Measurements from ENCODE around the gene RAB6B. TPM values are rescaled to one million over a fixed set of nuclear protein-coding genes. Genes with fewer than 3 reads are reported as not detected.

Gene RAB6B
- total and polyA plus RNA-seq, 2 of the 4 experiments (the other 2 are of a cell fraction), result 0.18 to 1.2 TPM

DNA sequence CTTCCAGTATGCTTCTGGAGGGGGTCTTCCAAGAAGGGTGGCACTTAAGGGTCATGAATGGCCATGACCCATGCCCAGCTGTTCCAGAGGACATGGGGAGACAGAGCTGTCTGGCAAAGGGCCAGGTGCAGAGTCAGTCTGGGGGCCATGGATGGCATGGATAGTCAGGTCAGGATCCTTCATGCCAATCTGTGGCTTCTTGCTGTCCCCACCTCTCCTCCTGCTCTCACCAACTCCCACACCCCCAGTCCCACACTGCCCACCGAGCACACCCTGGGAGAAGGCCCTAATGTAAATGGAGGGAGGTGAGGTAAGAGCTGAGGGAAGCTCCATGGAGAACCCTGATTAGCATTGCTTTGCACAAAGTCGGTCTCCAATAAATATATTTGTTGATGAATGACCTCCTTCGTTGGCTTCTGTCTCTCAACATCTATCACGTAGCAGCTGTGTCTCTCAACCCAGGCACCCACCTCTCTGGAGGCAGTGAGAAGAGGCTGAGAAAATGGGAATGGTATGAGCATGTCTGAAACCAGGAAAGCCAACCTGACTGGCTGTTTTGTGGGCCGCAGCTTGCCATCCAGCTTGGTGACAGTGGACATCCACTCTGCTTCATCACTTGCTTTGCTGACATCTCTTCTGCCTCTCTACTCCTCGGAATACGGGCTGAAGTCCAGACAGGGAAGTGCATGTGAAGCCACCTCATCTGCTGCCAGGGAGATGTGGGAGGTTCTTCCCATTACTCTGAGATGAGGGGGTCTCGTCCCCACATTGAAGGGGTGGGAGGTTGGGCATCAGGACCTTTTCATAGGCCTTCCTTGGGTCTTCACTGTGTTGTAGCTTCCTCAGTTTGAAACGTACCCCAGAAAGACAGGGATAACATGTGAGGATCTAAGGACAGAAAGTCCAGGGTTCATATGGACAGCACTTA lies 37.7 kb upstream of the RAB6B start:
- Histone ChIP-seq H3K4me3 (ENCODE audit: insufficient read depth, low read depth, low read length) (no peak overlapping the region), H4K5ac (ENCODE audit: low read depth, low read length) (no peak overlapping the region), H3K9ac (ENCODE audit: low read depth, low read length) (no peak overlapping the region), H3K4me2 (ENCODE audit: low read depth, low read length) (no peak overlapping the region), H2BK20ac (ENCODE audit: low read depth, low read length) (no peak overlapping the region), H3K14ac (replicated peaks; ENCODE audit: low read depth, low read length) (no peak overlapping the region), H3K9me3 (ENCODE audit: control insufficient read depth, insufficient read depth, low read length) (no peaks in the 10 kb centered on the region), H2AFZ (replicated peaks; ENCODE audit: low read length, poor library complexity) (no peak overlapping the region), H4K20me1 (ENCODE audit: insufficient read depth, low read length) (no peaks in the 10 kb centered on the region), H3K79me1 (ENCODE audit: low read depth in 1 of 2, low read length in 2 of 2) (no peaks in the 10 kb centered on the region), H2BK120ac (ENCODE audit: low read depth, low read length) (peak overlapping the region; percentile 21), H3K4me1 (ENCODE audit: control insufficient read depth, insufficient read depth, low read length) (peaks cover 4% of the 10 kb centered on the region), H4K8ac (ENCODE audit: low read depth in 2 of 2, low read length in 2 of 2) (no peak overlapping the region), H3K9me1 (ENCODE audit: insufficient read depth, low read length) (peaks cover 3% of the 10 kb centered on the region; the same call in 1 of the 2 replicates), H2AK5ac (ENCODE audit: low read depth, low read length) (no peak overlapping the region), H2BK5ac (ENCODE audit: low read depth, low read length, poor library complexity, severe bottlenecking) (no peak overlapping the region), H3K18ac (ENCODE audit: low read depth, low read length) (no peak overlapping the region), H3K4ac (ENCODE audit: low read depth, low read length) (no peak overlapping the region), H3K27me3 (ENCODE audit: control insufficient read depth, insufficient read depth, low read length) (no peaks in the 10 kb centered on the region; the same call in 1 of the 2 replicates), H3K23ac (ENCODE audit: low read depth, low read length) (no peak overlapping the region), H3K27ac (ENCODE audit: insufficient read depth, low read length) (no peak overlapping the region), H3K56ac (ENCODE audit: extremely low read depth, insufficient read depth, low read length) (no peak overlapping the region), H4K91ac (ENCODE audit: insufficient read depth, low read depth, low read length) (no peak overlapping the region), H2AK9ac (replicated peaks; ENCODE audit: low read depth, low read length, poor library complexity) (no peak overlapping the region), H2BK15ac (ENCODE audit: low read depth, low read length) (no peak overlapping the region; the same call in 2 of the 3 replicates), H3K36me3 (ENCODE audit: control insufficient read depth, insufficient read depth, low read length) (no peaks in the 10 kb centered on the region)
- dilution Hi-C loops (cut with HindIII; ENCODE audit: low sequenced_read_pairs, unreplicated experiment) (no loop called here), in situ Hi-C loops (cut with MboI; ENCODE audit: low sequenced_read_pairs) (loop anchor here (5.0 to 25.0 kb wide), 4 partner anchors 279 to 1196 kb away; partner anchors contain the start of genes ANAPC13 and CEP63), intact Hi-C loops (cut with micrococcal nuclease) (loop anchor here (5.0 to 10.0 kb wide), 3 partner anchors 129 to 551 kb away; partner anchors contain the start of genes ANAPC13 and CEP63)
- no peak for ATAC-seq (ENCODE audit: low read depth)
- CTCF ChIA-PET, result interaction anchor here (0.6 to 1.5 kb wide), 3 partner anchors 265 to 357 kb away, joined by 5 to 7 read pairs (median 5); no protein-coding TSS in a partner anchor
- POLR2A ChIA-PET (ENCODE audit: unreplicated experiment), result no interaction called here
- DNase-seq, result no peak
- no TSS peak for BruUV-seq (replicated peaks)
- TF ChIP-seq NFE2L2 (IDR thresholded peaks at IDR 0.05; ENCODE audit: low read depth, low read length) (no peak), RFX5 (IDR thresholded peaks at IDR 0.05; ENCODE audit: low read depth, low read length) (no peak), RCOR1 (IDR thresholded peaks at IDR 0.05; ENCODE audit: insufficient replicate concordance, low read length) (no peak), MAFK (IDR thresholded peaks at IDR 0.05; ENCODE audit: low read depth, low read length) (no peak)
- 83% methylated on average over 1 of the region's 9 CpGs; no CpG with 5 or more reads in 1 of the 2 experiments for WGBS, 2 experiments (ENCODE audit: extremely low coverage in 2 of 2, insufficient read length in 1 of 2)
